HepG2 (cell line): ENCODE data around the gene SLIT1. TPM values are rescaled to one million over a fixed set of nuclear protein-coding genes. Genes with fewer than 3 reads are reported as not detected.

Experiments
- ATAC-seq: fragments of 200-7000 bp; cut with Tn5 transposase; 3 replicates; pipeline ENCODE4 v1.9.1; 2020; ENCODE audit warnings: mild to moderate bottlenecking, moderate library complexity
- BruUV-seq: library from RNA; stranded (reverse); fragments of 400-500 nt; replicated peaks from 2 replicates; lab custom pipeline; 2021; lab: Mats Ljungman, UMichigan
- CTCF ChIA-PET: fragments of 300-600 bp; formaldehyde crosslinking; extraction: SDS; loops from one replicate; lab custom pipeline; 2021; ENCODE audit warnings: low total read pairs, inconsistent platforms, low intra/inter-chr PET ratio; lab: Yijun Ruan, JAX
- POLR2A ChIA-PET: fragments of 350-600 bp; sonication (Branson Sonifier 250); formaldehyde crosslinking; loops from one replicate; lab custom pipeline; 2020; ENCODE audit warnings: antibody characterized with exemption, inconsistent platforms; lab: Yijun Ruan, JAX
- DNase-seq: peaks from one replicate; pipeline ENCODE4 v3.0.0-alpha.2; 2015; ENCODE audit warnings: low spot score
- FAIRE-seq: peaks from 3 replicates; lab custom pipeline; 2011; peaks lifted over from hg19 to GRCh38; lab: Jason Lieb, UNC
- H2AFZ ChIP-seq: one replicate; pipeline ENCODE4 v1.6.1; 2011; ENCODE audit warnings: low read length, inconsistent platforms
- H3K27ac ChIP-seq: fragments of 300-600 bp; 3 replicates; pipeline ENCODE4 v1.8.0; 2011; ENCODE audit warnings: mixed run types, mild to moderate bottlenecking, mixed read lengths, low read length, inconsistent platforms; ENCODE audit not compliant: insufficient read depth; ENCODE audit errors: extremely low read length
- H3K27me3 ChIP-seq, 2 experiments: fragments of 200-600 bp in 1 of 2; 2 replicates in 1 of 2; 3 replicates in 1 of 2; pipeline versions ENCODE4 v1.6.0 to v1.8.0; 2011; ENCODE audit warnings: low read length in 2 of 2, mild to moderate bottlenecking in 2 of 2, moderate library complexity in 2 of 2, inconsistent platforms in 1 of 2; ENCODE audit not compliant: insufficient read depth in 2 of 2, control insufficient read depth in 1 of 2
- H3K36me3 ChIP-seq, 2 experiments: fragments of 200-600 bp in 1 of 2; replicated peaks in 1 of 2; 2 replicates in 1 of 2; 3 replicates in 1 of 2; pipeline versions ENCODE4 v1.5.1 to v1.8.0; 2011; ENCODE audit warnings: low read length in 2 of 2, inconsistent platforms in 1 of 2; ENCODE audit not compliant: insufficient read depth in 2 of 2, control insufficient read depth in 1 of 2
- H3K4me1 ChIP-seq: 2 replicates; pipeline ENCODE4 v1.5.1; 2012; ENCODE audit warnings: low read length, inconsistent platforms; ENCODE audit not compliant: insufficient read depth
- H3K4me2 ChIP-seq: 2 replicates; pipeline ENCODE4 v1.6.0; 2011; ENCODE audit warnings: low read depth, low read length, inconsistent platforms
- H3K4me3 ChIP-seq, 3 experiments: fragments of 200-600 bp in 1 of 3; sonication (generic), shearing (Covaris generic) in 1 of 3; replicated peaks in 1 of 3; 2 replicates each; pipeline ENCODE4 v1.5.1; 2011 to 2016; ENCODE audit warnings: low read length in 3 of 3, inconsistent platforms in 2 of 3, low read depth in 2 of 3, mild to moderate bottlenecking in 2 of 3, control low read depth in 1 of 3, mixed read lengths in 1 of 3; ENCODE audit not compliant: insufficient read depth in 1 of 3
- H3K79me2 ChIP-seq: one replicate; pipeline ENCODE4 v1.6.1; 2011; ENCODE audit warnings: low read length, inconsistent platforms; ENCODE audit not compliant: insufficient read depth
- H3K9ac ChIP-seq: 2 replicates; pipeline ENCODE4 v1.6.0; 2011; ENCODE audit warnings: mild to moderate bottlenecking, low read depth, low read length, inconsistent platforms; ENCODE audit not compliant: insufficient read depth
- H3K9me3 ChIP-seq: 2 replicates; pipeline ENCODE4 v1.5.1; 2012; ENCODE audit warnings: mild to moderate bottlenecking, low read length
- H4K20me1 ChIP-seq: 2 replicates; pipeline ENCODE4 v1.6.0; 2011; ENCODE audit warnings: inconsistent platforms, mild to moderate bottlenecking, low read length, moderate library complexity; ENCODE audit not compliant: insufficient read depth
- HINFP ChIP-seq: sonication (generic); formaldehyde crosslinking; IDR thresholded peaks from 2 replicates; pipeline ENCODE4 v1.4.0; 2020; ENCODE audit warnings: low read depth, mild to moderate bottlenecking, missing genetic modification reagents
- HIVEP1 ChIP-seq: sonication (generic); formaldehyde crosslinking; IDR thresholded peaks from 2 replicates; pipeline ENCODE4 v1.4.0; 2020; ENCODE audit warnings: mild to moderate bottlenecking, missing genetic modification reagents
- KLF13 ChIP-seq: sonication (generic); formaldehyde crosslinking; IDR thresholded peaks from 2 replicates; pipeline ENCODE4 v1.4.0; 2020; ENCODE audit warnings: mild to moderate bottlenecking, missing genetic modification reagents
- LCORL ChIP-seq, 2 experiments: fragments of 450-650 bp in 1 of 2; sonication (generic) in 1 of 2; formaldehyde crosslinking in 1 of 2; IDR thresholded peaks; 2 replicates each; pipeline versions ENCODE4 v1.5.0 to v1.6.1; 2017 to 2020; ENCODE audit warnings: antibody characterized with exemption in 1 of 2, missing genetic modification reagents in 1 of 2
- MAZ ChIP-seq, 2 experiments: sonication (generic) in 1 of 2; formaldehyde crosslinking in 1 of 2; IDR thresholded peaks; 2 replicates each; pipeline versions ENCODE4 v1.5.0 to v1.6.1; 2012 to 2020; ENCODE audit warnings: low read depth in 2 of 2, mild to moderate bottlenecking in 2 of 2, borderline replicate concordance in 1 of 2, improper control_type of control experiment in 1 of 2, low read length in 1 of 2, missing genetic modification reagents in 1 of 2, moderate library complexity in 1 of 2
- MIER3 ChIP-seq: IDR thresholded peaks from 2 replicates; pipeline ENCODE4 v1.6.1; 2016; ENCODE audit warnings: missing compliant biosample characterization, borderline replicate concordance
- MZF1 ChIP-seq: sonication (generic); formaldehyde crosslinking; IDR thresholded peaks from 2 replicates; pipeline ENCODE4 v1.8.1; 2023; ENCODE audit warnings: mild to moderate bottlenecking, missing genetic modification reagents, borderline replicate concordance
- PITX1 ChIP-seq: sonication (generic); formaldehyde crosslinking; IDR thresholded peaks from 2 replicates; pipeline ENCODE4 v1.5.1; 2020; ENCODE audit warnings: mild to moderate bottlenecking, missing genetic modification reagents
- POGK ChIP-seq: sonication (generic); formaldehyde crosslinking; conservative IDR thresholded peaks from 2 replicates; pipeline ENCODE4 v1.8.0; 2022; ENCODE audit warnings: mild to moderate bottlenecking, moderate library complexity, missing genetic modification reagents
- RBFOX2 ChIP-seq: fragments of 200-400 bp; formaldehyde crosslinking; IDR thresholded peaks from 2 replicates; pipeline ENCODE4 v1.6.1; 2017; ENCODE audit warnings: low read depth, mild to moderate bottlenecking, low read length
- SIN3B ChIP-seq: fragments of 150-350 bp; IDR thresholded peaks from 2 replicates; pipeline ENCODE4 v1.6.1; 2014; ENCODE audit warnings: low read length
- ZNF597 ChIP-seq: sonication (generic); formaldehyde crosslinking; IDR thresholded peaks from 2 replicates; pipeline ENCODE4 v1.5.0; 2020; ENCODE audit warnings: missing genetic modification reagents
- ZNF615 ChIP-seq: sonication (generic); formaldehyde crosslinking; IDR thresholded peaks from 2 replicates; pipeline ENCODE4 v1.5.0; 2020; ENCODE audit warnings: mild to moderate bottlenecking, missing genetic modification reagents, borderline replicate concordance
- ZNF773 ChIP-seq: sonication (generic); formaldehyde crosslinking; IDR thresholded peaks from 2 replicates; pipeline ENCODE4 v1.4.0; 2020; ENCODE audit warnings: missing genetic modification reagents, borderline replicate concordance
- WGBS: methylation state at CpG from one replicate; pipeline ENCODE4 v1.1.6; 2017; ENCODE audit warnings: low lambda C conversion rate; 5-methylcytosine and 5-hydroxymethylcytosine counted together
- in situ Hi-C: cut with HindIII; loops from 2 replicates; pipeline ENCODE4 v1.10.0; 2017; ENCODE audit warnings: low pct_unique_long_range_greater_than_20kb; ENCODE audit not compliant: extremely low pct_ligation_motif_present
- intact Hi-C: fragments of 100-400 bp; cut with micrococcal nuclease; formaldehyde crosslinking; loops from one replicate; pipeline ENCODE4 v1.10.0; 2022; ENCODE audit not compliant: unreplicated experiment
- polyA plus RNA-seq, 8 experiments: library from polyadenylated mRNA; depleted of rRNA in 3 of 8; stranded (reverse) in 7 of 8; unstranded in 1 of 8; fragments of >200 nt; fragmentation: Illumina TruSeq in 4 of 8; extraction: Trizol in 4 of 8; gene quantifications; 2 replicates each; pipeline versions ENCODE4 v1.2.1 to v1.2.3, GENCODE V29; 2011 to 2016; ENCODE audit warnings: low read depth in 4 of 8, missing spikeins in 1 of 8, mixed read lengths in 1 of 8; ENCODE audit not compliant: insufficient read depth in 1 of 8
- total RNA-seq, 5 experiments: library from RNA; depleted of rRNA; stranded (reverse); fragments of >200 nt; fragmentation: Illumina TruSeq; extraction: Trizol; gene quantifications; 2 replicates each; pipeline ENCODE4 v1.2.3, GENCODE V29; 2016; ENCODE audit warnings: low read depth in 1 of 5
- TF ChIP-seq, protein P1 (sequence below): IDR thresholded peaks from 2 replicates; pipeline ENCODE4 v1.6.1; 2016; ENCODE audit warnings: control low read depth

The SLIT1 gene
- total and polyA plus RNA-seq, 2 of the 13 experiments (the other 11 are each of a cell fraction or from before 2014, with no cell fraction given): 0.09 to 0.33 TPM

GRCh38 chr10:97178074-97178473 is 7.7 kb downstream of the SLIT1 start:
- Histone ChIP-seq H3K4me3 (no peak overlapping the region), H4K20me1 (no peaks in the 10 kb centered on the region), H2AFZ (no peak overlapping the region), H3K9ac (no peak overlapping the region), H3K36me3 (no peaks in the 10 kb centered on the region), H3K4me1 (no peaks in the 10 kb centered on the region), H3K27me3 (peaks cover 11 to 81% of the 10 kb centered on the region in 2 experiments), H3K27ac (no peak overlapping the region), H3K4me2 (no peak overlapping the region), H3K9me3 (no peaks in the 10 kb centered on the region), H3K79me2 (no peaks in the 10 kb centered on the region)
- intact Hi-C loops: no loop called here
- WGBS: 1% methylated on average over 5 of the region's 5 CpGs
- no peak for FAIRE-seq
- in situ Hi-C loops: no loop called here
- no peak for ATAC-seq
- ChIA-PET POLR2A (no interaction called here), CTCF (no interaction called here)
- TF ChIP-seq MAZ (IDR thresholded peaks at IDR 0.05; ENCODE audit: borderline replicate concordance, low read depth, low read length): no peak
- TF ChIP-seq MAZ (CRISPR knock-in tag; IDR thresholded peaks at IDR 0.05; ENCODE audit: low read depth): no peak
- TF ChIP-seq ZNF597 (CRISPR knock-in tag): no peak
- TF ChIP-seq ZNF615: no peak
- TF ChIP-seq, protein P1, sequence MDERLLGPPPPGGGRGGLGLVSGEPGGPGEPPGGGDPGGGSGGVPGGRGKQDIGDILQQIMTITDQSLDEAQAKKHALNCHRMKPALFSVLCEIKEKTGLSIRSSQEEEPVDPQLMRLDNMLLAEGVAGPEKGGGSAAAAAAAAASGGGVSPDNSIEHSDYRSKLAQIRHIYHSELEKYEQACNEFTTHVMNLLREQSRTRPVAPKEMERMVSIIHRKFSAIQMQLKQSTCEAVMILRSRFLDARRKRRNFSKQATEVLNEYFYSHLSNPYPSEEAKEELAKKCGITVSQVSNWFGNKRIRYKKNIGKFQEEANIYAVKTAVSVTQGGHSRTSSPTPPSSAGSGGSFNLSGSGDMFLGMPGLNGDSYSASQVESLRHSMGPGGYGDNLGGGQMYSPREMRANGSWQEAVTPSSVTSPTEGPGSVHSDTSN (CRISPR knock-in tag): no peak
- no peak for TF ChIP-seq MZF1 (CRISPR knock-in tag)
- no peak for TF ChIP-seq SIN3B
- no peak for TF ChIP-seq LCORL (IDR thresholded peaks at IDR 0.05)
- no peak for TF ChIP-seq LCORL (CRISPR knock-in tag; IDR thresholded peaks at IDR 0.05)
- TF ChIP-seq PITX1 (CRISPR knock-in tag): no peak
- no peak for TF ChIP-seq ZNF773
- no peak for TF ChIP-seq HINFP (CRISPR knock-in tag)
- TF ChIP-seq RBFOX2: no peak
- no peak for TF ChIP-seq KLF13 (CRISPR knock-in tag)
- TF ChIP-seq POGK: no peak
- no peak for TF ChIP-seq MIER3 (CRISPR knock-in tag)
- TF ChIP-seq HIVEP1: no peak
- BruUV-seq: no TSS peak
- DNase-seq: no peak
